Endometrium (tissue), 2 donors: ENCODE results near the gene TOGARAM1.

Experiments used
- FAIRE-seq: peaks from 2 replicates; lab custom pipeline; 2012; peaks lifted over from hg19 to GRCh38; lab: Jason Lieb, UNC
- donor health status: control.
- donor health status: control.

TOGARAM1 gene, protein sequence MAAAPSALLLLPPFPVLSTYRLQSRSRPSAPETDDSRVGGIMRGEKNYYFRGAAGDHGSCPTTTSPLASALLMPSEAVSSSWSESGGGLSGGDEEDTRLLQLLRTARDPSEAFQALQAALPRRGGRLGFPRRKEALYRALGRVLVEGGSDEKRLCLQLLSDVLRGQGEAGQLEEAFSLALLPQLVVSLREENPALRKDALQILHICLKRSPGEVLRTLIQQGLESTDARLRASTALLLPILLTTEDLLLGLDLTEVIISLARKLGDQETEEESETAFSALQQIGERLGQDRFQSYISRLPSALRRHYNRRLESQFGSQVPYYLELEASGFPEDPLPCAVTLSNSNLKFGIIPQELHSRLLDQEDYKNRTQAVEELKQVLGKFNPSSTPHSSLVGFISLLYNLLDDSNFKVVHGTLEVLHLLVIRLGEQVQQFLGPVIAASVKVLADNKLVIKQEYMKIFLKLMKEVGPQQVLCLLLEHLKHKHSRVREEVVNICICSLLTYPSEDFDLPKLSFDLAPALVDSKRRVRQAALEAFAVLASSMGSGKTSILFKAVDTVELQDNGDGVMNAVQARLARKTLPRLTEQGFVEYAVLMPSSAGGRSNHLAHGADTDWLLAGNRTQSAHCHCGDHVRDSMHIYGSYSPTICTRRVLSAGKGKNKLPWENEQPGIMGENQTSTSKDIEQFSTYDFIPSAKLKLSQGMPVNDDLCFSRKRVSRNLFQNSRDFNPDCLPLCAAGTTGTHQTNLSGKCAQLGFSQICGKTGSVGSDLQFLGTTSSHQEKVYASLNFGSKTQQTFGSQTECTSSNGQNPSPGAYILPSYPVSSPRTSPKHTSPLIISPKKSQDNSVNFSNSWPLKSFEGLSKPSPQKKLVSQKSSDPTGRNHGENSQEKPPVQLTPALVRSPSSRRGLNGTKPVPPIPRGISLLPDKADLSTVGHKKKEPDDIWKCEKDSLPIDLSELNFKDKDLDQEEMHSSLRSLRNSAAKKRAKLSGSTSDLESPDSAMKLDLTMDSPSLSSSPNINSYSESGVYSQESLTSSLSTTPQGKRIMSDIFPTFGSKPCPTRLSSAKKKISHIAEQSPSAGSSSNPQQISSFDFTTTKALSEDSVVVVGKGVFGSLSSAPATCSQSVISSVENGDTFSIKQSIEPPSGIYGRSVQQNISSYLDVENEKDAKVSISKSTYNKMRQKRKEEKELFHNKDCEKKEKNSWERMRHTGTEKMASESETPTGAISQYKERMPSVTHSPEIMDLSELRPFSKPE (N-terminal part only)

DNA sequence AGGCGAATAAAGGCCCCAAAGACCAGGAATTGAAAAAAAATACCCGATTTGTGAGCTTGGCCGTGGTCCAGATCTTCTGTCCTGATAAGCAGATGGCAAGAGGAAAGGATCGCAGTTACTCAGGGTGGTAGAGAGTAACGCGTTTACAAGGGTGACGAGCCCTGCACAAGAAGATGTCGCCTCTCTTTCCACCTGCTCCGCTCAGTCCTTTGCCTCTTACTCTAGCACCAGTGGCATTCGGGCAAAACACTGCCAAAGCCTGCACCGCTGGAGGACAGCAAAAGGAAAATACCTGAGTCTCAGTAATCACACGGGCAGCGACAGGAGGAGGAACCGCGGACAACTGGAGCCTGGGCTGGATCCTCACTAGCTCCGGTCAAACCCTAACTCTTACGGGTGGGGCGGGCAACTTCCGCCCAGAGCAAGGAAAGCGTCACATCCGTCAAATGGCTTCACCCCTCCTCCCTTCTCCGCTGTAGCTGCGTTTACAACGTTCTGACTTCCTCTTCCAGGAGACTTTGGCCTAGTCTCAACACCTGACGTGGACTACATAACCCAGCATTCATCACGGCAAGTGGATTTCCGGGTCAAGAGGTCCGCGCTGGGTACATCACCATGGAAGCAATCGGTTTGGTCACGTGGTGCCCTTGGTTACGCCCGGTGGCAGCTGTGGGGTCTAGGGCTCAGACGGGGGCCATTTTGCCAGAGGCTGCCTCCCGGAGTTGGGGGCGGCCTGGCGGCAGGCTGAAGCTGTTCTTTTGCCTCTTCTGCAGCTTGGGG is at the start of gene TOGARAM1, which contains the start of gene KLHL28:
Gene TOGARAM1, plus strand, starts transcription at position 637 of the 780 bp plus-strand sequence. CDS start 232 bp downstream, outside the sequence.
Gene KLHL28, minus strand, starts transcription at position 394 of the 780 bp plus-strand sequence. CDS start 16,019 bp downstream, outside the sequence.
- peak; percentile 99 for FAIRE-seq

DNA sequence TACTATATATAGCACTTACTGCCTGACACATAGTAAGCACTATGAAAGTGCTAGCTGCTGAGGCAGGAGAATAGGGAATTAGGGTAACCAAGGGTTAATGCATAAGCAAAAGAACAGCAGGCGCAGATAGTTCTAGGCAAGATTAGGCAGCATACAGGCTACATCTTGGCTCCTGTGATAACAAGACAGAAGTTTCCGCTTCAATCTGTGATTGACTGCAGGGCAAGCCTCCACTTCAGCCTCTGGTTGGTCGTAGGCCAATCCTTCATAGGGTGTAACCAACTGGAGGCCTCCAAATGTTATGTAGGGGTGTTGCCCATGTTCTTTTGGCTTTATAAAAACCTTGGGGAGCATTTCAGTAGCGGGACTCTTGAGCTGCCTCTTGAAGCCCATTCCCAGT is 47.1 kb upstream of the TOGARAM1 start:
- no peak for FAIRE-seq

DNA sequence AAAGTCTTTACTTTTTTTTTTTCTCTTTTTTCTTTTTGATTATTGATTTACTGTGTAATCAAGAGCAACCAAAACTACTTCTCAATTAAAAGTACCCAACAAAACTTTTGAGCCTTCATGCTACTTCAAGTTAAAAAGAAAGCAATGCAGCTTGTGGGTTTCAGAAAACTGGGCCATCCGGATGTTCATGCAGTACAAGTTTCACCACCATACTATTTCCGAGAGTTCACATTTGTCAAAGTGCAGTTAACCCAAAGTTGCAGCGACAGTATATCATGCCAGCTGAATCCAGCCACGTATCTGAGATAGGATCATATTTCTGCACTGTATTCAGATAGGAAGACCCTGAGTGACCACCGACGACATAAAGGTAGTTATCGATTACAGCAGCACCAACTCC is 33.2 kb upstream of the TOGARAM1 start:
- no peak for FAIRE-seq

DNA sequence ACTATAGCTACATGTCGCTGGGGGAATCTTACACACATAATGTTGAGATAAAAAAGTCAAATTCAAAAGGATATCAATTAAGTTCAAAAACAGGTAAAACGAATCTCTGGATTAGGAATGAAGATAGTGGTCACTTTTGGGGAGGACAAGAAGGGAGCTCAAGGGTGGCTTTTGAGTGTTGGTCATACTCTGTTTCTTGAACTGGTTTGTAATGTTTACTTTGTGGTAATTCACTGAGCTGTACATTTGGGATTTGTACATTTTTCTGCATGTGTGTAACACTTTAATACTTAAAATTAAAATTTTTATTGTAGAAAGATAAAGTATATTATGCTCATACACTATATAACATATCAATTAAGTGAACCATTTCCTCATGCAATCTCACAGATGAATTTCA is 26.8 kb upstream of the TOGARAM1 start:
- FAIRE-seq: no peak

DNA sequence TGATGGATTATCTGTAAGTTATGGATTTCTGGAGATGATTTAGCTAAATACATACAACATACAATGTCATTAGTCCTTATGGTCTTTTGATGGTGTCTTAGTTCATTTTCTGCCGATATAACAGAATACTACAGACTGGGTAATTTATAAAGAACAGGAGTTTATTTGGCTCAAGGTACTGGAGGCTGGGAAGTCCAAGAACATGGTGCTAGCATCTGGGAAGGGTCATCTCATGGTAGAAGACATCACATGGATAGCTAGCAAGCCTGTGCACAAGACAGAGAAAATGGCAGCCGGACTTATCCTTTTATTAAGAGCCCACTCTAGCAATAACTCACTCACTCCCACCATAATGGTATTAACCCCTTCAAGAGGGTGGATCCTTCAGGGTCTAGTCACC is 24.4 kb upstream of the TOGARAM1 start:
- FAIRE-seq: no peak

DNA sequence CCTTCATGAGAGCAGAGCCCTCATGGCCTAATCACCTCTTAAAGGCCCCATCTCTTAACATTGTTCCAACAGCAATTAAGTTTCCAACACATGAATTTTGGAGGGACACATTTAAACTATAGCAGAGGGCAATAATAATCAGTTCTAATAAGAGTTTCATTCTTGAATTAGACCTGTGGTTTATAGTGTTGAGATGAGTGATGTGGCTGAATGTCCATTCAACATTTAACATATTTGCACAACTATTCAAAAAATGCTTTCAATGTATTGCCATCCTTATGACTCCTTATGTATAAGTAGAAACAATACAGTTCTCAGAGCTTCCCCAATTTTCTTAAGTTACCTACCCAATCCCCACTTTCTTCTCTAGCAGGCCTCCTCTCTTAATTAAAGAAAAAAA is 21.8 kb upstream of the TOGARAM1 start:
- no peak for FAIRE-seq

DNA sequence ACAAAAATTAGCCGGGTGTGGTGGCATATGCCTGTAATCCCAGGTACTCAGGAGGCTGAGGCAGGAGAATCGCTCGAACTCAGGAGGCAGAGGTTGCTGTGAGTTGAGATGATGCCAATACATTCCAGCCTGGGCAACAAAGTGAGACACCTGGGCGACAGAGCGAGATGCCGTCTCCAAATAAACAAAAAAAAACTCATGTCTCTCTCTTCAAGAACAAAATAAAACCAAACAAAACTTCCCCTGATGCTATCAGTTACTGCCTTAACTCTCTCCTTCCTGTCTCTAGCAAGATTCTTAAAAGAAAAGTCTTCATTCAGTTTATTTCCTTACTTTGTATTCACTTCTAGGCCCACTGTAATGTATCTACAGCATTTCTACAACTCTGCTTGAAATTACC is 21.0 kb upstream of the TOGARAM1 start:
- no peak for FAIRE-seq

DNA sequence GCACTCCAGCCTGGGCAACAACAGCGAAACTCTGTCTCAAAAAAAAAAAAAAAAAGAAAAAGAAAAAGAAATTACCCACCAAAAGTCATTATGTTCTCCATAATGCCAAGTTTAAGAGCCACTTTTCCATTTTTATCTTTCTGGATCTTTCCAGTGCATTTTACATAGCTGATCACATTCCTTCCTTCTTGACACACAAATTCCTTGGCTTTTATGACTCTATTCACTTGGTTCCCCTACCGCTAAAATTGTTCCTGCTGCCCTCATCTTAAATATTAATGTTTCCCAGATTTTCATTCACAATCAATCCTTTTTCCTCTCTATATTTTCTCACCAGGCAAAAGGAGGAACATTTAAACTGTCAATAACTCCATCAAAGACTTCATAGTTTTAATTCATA is 20.4 kb upstream of the TOGARAM1 start:
- FAIRE-seq: no peak

DNA sequence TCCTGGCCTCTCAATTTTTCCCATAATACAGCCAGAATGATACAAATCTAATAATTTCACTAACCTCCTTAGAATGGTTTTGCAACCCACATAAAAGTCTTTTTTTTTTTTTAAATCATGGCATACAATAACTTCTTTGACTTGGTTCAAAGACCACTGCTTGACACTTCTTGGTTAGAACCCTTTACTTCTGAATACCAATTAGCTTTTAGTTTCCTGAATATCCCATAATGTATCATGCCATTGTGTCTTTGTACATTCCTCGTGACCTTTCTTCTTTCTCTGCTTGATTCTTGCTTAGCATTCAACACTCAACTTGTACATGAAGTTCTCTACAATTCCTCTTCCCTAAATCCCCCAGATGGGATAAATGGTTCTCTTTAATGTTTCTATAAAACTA is 19.6 kb upstream of the TOGARAM1 start:
- no peak for FAIRE-seq

DNA sequence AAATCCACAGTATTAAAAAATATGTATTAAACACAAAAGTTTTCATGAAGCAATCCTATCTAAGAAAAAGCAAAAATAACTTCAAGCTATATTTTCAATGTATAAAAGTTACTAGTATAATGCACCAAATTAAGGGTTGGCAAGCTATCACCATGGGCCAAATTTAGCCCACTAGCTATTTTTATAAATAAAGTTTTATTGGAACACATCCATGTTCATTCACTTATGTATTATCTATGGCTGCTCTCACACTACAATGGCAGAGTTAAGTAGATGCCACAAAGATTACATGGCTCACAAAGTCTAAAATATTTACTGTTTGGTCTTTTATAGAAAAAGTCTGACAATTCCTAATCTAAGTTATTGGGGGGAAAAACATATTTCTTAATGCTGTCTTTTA is 17.9 kb upstream of the TOGARAM1 start:
- FAIRE-seq: no peak

DNA sequence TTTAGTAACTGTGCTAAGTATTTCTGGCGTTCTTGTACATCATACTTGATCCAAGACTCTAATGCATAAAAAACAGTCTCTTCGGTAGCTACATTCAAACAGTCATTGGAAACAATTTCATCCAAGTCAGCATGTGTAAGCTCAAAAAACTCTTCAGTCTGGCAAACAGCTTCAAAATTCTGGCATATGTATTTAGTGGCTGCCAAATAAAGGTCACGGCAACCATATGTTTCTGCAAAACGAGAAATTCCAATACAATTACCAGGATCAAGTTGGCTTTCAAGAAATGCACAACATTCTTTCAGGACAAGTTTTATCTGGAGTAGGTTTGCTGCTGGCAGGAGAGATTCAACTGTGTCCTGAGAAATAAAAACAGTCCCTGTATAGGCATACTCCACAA is 16.7 kb upstream of the TOGARAM1 start:
- no peak for FAIRE-seq

DNA sequence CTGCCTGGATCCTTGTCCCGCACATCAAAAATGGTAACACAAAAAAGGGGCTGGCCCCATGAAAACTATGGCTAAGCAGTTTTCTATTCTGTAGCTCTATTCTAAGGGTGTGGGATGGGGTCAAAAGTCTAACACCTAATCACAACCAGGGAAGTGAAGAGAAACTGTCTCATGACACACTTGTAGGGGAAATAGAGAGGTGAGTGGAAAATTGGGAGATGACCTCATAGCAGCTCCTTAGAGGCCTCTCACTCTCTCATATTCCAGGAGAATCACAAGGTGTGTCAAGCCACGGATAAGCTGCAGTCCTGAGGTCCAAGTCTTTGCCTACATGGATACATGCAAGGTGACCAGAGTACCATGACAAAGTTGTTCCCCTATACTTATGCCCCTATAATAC is 10.9 kb upstream of the TOGARAM1 start:
- FAIRE-seq: no peak

DNA sequence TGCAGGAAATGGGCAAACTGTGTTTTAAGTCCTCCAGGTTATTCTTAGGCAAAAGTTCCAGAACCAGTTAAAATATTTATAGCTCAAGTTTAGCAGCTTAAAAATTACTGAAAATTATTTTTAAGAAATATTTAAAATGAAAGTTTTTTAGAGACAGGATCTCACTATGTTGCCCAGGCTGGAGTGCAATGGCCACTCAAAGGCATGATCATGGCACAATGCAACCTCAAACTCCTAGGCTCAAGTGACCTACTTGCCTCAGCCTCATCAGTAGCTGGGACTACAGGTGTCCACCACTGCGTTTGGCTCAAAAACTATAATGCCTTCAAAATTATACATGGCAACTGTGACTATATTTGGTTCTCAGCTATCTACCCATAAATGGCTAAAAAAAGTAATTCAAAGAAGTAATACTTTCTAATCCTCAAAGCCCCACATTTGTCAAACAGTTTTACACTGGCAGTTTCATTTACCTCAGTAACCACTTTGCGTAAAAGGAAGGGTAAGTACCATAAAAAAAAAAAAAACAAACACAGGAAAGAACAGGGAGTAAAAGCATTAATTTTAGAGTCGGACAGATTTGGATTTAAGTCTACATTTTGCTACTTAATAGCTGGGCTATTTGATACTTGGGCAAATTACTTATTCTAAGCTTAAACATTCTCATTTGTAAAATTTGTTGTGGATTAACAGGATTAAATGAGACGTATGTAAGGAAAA is 9.4 kb upstream of the TOGARAM1 start:
- no peak for FAIRE-seq

DNA sequence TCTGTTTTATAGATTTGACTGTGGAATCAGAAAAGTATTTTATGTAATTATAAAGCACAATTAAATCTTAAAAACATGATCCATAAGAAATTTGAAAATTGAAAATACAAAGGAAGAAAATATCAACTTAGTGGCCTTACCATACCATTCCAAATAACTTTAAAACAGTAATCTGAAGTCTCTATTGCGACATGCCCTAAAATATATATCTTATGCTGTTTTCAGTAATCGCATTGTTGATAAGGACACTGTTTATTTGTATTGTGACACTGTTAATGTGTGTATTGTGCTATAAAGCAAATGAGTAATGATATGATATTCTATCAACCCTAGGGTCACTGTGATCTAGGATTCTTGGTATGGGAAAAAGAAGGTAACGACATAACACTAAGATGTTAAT is 7.2 kb upstream of the TOGARAM1 start:
- no peak for FAIRE-seq

DNA sequence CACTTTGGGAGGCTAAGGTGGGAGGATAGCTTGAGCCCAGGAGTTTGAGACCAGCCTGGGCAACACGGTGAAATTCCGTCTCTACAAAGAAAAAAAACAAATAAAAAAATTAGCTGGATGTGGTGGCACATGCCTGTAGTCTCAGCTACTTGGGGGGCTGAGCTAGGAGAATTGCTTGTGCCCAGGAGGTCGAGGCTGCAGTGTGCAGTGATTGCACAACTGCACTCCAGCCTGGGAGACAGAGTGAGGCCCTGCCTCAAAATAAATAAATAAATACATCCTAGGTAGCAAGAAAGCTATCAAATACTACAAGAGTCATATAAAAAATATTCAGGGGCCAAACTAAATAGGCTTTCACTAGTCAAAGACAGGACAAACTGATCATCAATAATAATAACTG is 6.5 kb upstream of the TOGARAM1 start:
- FAIRE-seq: no peak

DNA sequence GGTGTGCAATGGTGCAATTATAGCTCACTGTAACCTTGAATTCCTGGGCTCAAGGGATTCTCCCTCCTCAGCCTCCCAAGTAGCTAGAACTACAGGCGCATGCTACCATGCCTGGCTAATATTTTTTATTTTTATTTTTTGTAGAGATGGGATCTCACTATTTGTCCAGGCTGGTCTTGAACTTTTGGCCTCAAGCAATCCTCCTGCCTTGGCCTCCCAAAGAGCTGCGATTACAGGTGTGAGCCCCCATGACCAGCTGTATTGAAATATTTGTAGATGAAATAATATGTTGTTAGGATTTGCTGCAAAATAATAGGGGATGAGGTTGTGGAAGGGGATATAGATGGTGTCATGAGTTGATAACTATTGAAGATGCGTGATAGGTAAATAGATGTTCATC is 5.1 kb upstream of the TOGARAM1 start:
- no peak for FAIRE-seq

DNA sequence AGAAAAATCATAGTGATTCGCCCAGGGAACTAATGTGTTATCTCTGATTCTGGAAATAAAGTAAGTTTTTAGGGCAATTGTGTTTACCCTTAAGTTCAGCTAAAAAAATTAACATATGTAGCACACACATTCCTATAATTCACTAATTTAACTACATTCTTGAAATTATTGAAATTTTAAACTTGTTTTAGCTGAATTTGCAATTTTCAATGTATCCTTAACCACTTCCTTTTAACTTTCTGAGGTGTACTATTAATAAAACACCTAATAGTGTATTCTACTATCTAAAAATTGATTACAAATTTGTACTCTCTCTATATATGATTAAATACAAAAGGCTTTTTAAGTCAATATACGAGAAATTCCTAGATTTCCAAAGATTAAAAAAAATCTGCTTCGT is 2.5 kb upstream of the TOGARAM1 start:
- no peak for FAIRE-seq

DNA sequence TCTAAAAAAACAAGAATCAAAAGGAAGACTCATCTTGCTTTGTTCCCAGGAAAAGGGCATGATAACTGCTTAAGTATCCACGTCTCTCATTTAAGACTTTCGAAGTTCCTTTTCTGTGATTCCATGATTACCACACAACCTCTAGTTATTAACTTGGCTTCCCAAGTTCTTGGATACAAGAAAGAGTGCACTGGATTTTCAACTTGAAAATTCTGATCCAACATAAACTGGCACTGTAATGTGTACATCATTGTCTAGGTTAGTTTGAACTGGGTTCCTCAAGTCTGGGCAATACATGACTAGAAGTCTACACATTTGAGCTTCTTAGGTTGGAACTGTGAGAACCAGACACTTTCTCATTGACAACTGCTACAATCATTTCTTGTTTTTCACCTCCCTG is 1.8 kb upstream of the TOGARAM1 start:
- FAIRE-seq: no peak

DNA sequence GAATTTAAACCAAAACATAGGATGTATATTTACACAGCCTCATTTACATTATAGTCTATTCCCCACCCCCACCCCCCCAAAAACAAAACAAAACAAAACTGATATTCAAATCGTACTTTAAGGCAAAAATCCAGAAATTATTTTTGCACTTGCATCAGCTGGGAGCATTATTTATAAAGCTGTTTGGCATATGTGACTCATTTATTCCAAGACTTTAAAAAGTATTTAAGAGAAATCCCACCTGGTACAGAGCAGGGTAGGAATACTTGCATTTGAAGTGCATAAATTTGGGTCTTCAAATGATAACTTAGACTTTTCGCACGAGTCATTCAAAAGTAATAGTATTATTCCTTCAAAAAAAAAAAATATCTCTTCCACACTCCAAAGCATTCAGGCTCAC is 1.3 kb upstream of the TOGARAM1 start:
- no peak for FAIRE-seq

DNA sequence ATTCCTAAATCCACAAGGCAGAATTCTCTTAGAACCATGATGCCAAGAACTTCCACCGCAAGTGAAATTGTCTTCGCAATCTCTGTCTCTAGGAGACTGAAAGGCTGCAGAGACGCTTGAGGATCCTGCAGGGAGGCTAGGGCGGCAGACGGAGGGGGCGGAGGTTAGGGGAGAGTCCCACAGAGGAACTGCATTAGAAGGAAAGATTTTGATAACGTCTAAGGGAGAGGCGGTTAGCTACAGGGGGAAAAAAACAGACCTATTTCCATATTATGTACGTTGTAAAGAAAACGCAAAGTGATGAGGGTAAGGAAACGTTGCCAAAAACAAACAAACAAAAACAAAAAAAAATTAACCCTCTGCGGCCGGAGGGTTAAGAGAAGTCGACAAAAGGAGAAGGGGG is 838 bp upstream of the TOGARAM1 start:
- no peak for FAIRE-seq
